ENCODE measurements around the gene GXYLT1.
A peak's percentile ranks its signal among the peaks of the same experiment; 100 is the strongest.

Gene GXYLT1

DNA sequence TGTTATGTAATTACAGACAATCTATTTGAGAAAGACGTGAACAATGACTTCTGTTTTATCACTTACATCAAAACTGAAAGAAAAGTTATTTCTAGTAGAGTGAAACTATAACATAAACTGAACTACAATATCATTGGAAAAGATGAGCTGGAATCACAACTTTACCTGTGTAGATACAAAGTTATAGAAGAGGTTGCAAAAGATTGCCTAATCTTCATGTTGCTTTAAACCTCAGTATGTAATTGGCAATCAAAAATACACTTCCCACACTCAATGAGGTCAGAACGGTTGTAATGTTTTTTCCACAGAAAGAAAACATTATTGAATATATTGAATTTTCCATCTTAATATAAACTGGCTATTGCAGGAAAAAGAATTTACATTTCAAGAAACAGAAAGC lies 37.7 kb upstream of the GXYLT1 start:
- H3K4me3 ChIP-seq (ENCODE audit: low read depth, low read length) = no peak overlapping the region
- DNase-seq (ENCODE audit: low read depth) = no peak
- TF ChIP-seq, protein P1, sequence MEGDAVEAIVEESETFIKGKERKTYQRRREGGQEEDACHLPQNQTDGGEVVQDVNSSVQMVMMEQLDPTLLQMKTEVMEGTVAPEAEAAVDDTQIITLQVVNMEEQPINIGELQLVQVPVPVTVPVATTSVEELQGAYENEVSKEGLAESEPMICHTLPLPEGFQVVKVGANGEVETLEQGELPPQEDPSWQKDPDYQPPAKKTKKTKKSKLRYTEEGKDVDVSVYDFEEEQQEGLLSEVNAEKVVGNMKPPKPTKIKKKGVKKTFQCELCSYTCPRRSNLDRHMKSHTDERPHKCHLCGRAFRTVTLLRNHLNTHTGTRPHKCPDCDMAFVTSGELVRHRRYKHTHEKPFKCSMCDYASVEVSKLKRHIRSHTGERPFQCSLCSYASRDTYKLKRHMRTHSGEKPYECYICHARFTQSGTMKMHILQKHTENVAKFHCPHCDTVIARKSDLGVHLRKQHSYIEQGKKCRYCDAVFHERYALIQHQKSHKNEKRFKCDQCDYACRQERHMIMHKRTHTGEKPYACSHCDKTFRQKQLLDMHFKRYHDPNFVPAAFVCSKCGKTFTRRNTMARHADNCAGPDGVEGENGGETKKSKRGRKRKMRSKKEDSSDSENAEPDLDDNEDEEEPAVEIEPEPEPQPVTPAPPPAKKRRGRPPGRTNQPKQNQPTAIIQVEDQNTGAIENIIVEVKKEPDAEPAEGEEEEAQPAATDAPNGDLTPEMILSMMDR (conservative IDR thresholded peaks at IDR 0.05; ENCODE audit: low read depth, low read length) = no peak

DNA sequence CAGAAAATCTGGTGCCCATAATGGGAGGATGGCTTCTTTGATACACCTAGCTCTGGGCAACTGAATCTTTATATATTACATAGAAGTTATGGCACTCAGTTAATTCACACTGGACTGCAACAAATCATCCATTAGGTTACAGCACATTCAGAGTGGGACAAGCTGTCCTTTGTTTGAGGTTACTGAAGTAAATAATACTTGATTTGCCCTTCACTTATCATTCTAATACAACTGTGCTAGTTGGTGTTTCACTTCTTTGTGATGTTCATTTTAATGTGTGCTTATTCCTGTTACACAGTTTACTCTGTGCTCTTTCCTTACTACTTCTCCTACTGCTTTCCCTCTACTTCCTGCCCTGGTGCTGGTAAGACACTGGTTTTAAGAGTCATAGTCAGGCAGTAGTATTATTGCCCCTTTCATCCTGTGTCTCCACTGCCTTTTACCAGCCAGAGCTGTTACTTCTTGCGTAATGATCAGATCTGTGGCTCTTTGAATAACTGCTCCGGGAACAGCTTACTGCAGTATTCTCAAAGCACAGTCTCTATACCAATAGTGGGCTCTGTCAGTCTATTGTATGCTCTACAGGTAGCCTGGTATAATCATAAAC lies 36.4 kb upstream of the GXYLT1 start:
- peak; percentile 63 for DNase-seq (ENCODE audit: low read depth)
- H3K4me3 ChIP-seq (ENCODE audit: low read depth, low read length) = no peak overlapping the region
- TF ChIP-seq, protein P1 (conservative IDR thresholded peaks at IDR 0.05; ENCODE audit: low read depth, low read length) = no peak

DNA sequence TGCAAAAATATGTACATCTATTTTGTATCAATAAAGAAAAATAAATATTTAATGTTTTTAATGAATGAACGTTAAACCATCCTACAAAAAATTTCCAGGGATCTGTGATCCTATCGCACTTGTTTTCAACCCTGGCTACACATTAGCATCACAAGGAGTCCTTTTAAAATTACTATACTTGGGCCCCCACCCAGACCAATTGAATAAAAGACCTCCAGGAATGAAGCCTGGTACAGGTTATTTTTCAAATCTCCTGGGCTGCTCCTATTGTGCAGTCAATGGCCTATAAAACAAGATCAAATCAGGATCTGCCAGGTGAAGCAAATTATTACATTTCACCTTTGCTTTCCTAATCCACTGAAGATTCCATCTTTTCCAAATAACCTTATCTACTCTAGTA lies 33.4 kb upstream of the GXYLT1 start:
- no peak for DNase-seq (ENCODE audit: low read depth)
- TF ChIP-seq, protein P1 (conservative IDR thresholded peaks at IDR 0.05; ENCODE audit: low read depth, low read length) = no peak
- H3K4me3 ChIP-seq (ENCODE audit: low read depth, low read length) = no peak overlapping the region

DNA sequence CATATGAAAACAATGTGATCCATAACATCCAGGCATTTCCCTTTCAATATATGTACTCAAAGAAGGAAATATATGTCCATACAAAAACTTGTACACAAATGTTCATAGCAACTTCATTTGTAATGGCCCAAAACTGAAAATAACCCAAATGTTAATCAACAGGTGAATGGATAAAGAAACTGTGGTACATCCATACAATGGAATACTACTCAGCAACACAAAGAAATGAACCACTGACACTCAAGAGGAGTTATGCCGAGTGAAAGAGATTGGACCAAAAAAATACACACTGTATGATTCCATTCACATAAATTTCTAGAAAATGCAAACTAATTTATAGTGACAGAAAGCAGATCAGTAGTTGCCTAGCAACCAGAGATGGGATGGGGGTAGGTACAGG lies 30.3 kb upstream of the GXYLT1 start:
- no peak for DNase-seq (ENCODE audit: low read depth)
- no peak overlapping the region for H3K4me3 ChIP-seq (ENCODE audit: low read depth, low read length)
- TF ChIP-seq, protein P1 (conservative IDR thresholded peaks at IDR 0.05; ENCODE audit: low read depth, low read length) = no peak

DNA sequence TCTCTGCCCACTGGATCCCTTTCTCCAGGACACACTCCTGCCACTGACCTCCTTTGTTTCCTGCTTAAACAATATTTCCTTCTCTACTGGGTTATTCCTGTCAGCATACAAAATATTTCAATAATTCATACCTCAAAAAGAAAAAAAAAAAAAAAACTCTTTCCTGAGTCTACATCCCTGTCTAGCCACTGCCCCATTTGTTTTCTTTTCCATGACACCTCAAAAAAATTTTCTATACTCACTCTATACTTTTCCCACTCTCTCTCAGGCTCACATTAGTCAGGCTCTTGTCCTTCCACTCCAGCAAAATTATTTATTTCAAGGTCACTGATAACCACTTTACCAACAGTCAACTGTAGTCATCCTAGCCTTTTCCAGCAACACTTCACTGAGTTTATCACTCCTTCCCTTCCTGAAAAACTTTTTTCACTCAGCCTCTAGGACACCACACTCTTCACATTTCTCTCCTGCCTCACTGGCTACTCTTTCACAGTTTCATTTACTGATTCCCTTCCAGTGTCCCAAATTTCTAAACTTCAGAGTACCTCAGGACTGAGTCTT lies 29.4 kb upstream of the GXYLT1 start:
- no peak for DNase-seq (ENCODE audit: low read depth)

DNA sequence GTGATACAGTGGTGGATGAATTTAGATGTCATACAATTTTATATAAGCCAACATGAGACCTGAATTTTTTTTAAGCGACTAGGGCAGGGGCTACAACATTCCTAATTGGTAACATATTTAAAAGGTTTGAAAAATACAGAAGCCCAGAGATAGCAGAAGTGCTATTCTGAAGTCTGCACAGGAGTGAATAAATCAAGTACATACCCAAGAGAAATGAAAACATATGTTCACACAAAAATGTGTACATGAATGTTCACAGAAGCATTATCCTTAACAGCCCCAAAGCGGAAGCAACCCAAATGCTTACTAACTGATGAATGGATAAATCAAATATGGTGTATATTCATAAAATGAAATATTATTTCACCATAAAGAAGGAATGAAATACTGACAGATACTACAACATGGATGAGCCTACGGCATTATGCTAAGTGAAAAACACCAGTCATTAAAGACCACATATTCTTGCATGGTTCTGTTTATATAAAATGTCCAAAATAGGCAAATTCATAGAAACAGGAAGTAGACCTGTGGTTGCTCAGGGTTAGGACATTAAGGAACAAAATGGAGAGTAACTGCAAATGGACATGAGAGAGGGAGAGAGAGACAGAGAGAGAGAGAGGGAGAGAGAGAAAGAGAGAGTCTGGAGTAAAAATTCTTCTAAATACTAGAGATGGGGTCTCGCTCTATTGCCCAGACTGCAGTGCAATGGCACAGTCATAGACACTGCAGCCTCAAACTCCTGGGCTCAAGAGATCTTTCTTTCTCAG lies 28.0 kb upstream of the GXYLT1 start:
- TF ChIP-seq, protein P1 (conservative IDR thresholded peaks at IDR 0.05; ENCODE audit: low read depth, low read length) = no peak
- H3K4me3 ChIP-seq (ENCODE audit: low read depth, low read length) = no peak overlapping the region
- DNase-seq (ENCODE audit: low read depth) = no peak

More for the DNA sequence above, 29.4 kb upstream of the GXYLT1 start:
- TF ChIP-seq, protein P1 (conservative IDR thresholded peaks at IDR 0.05; ENCODE audit: low read depth, low read length) = no peak
- H3K4me3 ChIP-seq (ENCODE audit: low read depth, low read length) = no peak overlapping the region

All from choroid plexus epithelial cell (primary cell).